ENCODE measurements around the gene CDK14. TPM values are rescaled to one million over a fixed set of nuclear protein-coding genes. Genes with fewer than 3 reads are reported as not detected.

Gene CDK14
- total RNA-seq, 2 donors from 2014 or later = 1.9 to 4.9 TPM

DNA sequence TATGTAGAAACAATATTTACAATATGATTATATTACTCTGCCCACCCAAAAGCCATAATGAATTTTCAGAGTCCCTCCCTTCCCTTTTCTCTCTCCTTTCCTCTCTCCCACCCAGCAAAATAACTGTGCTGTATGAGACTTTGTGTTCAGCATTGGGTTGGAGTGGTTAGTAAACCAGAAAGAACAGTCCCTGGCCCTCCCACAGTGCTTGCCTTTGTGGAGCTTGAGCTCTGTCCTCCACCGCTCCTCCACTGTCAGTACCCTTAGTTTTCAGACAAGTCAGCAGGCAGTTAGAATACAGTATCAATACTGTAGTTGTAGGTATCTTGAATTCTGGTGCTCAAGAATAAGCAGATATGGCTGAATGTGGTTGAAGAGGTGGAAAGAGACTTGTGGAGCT, 92.7 kb downstream of the CDK14 start:
- no peaks in the 10 kb centered on the region for H3K4me1 ChIP-seq
- no peaks in the 10 kb centered on the region for H3K27me3 ChIP-seq
- H3K4me3 ChIP-seq = no peak overlapping the region
- intact Hi-C loops (cut with DNase I) = no loop called here
- TF ChIP-seq, protein P1, sequence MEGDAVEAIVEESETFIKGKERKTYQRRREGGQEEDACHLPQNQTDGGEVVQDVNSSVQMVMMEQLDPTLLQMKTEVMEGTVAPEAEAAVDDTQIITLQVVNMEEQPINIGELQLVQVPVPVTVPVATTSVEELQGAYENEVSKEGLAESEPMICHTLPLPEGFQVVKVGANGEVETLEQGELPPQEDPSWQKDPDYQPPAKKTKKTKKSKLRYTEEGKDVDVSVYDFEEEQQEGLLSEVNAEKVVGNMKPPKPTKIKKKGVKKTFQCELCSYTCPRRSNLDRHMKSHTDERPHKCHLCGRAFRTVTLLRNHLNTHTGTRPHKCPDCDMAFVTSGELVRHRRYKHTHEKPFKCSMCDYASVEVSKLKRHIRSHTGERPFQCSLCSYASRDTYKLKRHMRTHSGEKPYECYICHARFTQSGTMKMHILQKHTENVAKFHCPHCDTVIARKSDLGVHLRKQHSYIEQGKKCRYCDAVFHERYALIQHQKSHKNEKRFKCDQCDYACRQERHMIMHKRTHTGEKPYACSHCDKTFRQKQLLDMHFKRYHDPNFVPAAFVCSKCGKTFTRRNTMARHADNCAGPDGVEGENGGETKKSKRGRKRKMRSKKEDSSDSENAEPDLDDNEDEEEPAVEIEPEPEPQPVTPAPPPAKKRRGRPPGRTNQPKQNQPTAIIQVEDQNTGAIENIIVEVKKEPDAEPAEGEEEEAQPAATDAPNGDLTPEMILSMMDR (IDR thresholded peaks at IDR 0.05) = no peak
- no peak for DNase-seq
- H3K27ac ChIP-seq = no peak overlapping the region
- no peaks in the 10 kb centered on the region for H3K36me3 ChIP-seq
- H3K9me3 ChIP-seq = no peaks in the 10 kb centered on the region
- no peak overlapping the region for H3K9ac ChIP-seq (ENCODE audit: low read depth in 2 of 2, low read length in 2 of 2)

DNA sequence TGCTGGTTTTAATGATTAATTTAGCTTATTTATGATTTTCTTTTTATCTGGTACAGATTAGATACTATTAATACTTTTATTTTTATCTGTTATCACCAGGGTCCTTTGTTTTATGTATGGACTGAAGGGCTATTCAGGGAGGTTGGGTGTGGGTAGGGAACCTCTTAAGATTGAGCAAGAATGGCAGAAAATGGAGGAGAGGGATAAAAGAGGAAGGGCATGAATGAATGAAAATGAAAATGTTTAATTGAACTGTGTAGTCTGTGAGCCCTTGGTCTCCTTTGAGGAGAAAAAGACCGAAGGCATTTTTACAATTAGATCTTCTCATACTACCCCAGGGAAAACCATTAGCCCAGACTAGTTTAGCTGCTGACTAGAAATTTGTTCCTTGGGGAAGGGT, 93.1 kb downstream of the CDK14 start:
- TF ChIP-seq, protein P1 (IDR thresholded peaks at IDR 0.05) = no peak
- H3K36me3 ChIP-seq = no peaks in the 10 kb centered on the region
- no peak overlapping the region for H3K4me3 ChIP-seq
- H3K9me3 ChIP-seq = no peaks in the 10 kb centered on the region
- no peak for DNase-seq
- intact Hi-C loops (cut with DNase I) = no loop called here
- no peak overlapping the region for H3K27ac ChIP-seq
- H3K9ac ChIP-seq (ENCODE audit: low read depth in 2 of 2, low read length in 2 of 2) = no peak overlapping the region
- H3K27me3 ChIP-seq = no peaks in the 10 kb centered on the region
- H3K4me1 ChIP-seq = no peaks in the 10 kb centered on the region

DNA sequence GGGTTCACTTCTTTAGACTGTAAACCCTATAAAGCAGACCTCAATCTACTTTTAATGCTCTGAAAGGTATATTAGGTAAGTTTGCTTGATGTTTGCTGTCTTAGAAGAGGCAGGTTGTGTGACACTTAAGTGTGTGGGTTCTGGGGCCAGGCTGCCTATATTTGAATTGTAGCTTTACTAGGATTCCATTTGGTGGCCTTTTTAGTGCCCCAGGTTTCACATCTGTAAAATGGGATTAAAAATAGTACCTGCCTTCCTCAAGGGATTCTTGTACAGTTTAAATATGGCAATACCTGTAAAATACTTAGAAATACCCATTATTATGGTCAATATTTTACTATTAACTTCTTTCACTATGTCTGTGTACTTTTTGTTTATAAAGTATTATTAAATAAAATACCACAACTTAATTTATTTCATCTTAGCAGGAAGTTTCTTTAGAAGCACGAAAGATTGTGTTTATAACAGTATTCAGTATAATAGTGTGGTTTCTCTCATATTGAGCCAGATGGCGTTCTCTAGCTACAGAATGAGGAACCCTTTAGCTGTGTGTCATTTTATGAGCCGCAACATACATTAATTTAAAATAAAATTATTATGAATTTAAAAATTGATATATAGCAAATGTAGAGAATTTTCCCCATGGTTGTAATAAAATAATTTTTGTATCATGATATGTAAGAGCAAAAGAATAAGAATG, 94.2 kb downstream of the CDK14 start:
- DNase-seq = no peak
- Histone ChIP-seq H3K4me1 (no peaks in the 10 kb centered on the region), H3K4me3 (no peak overlapping the region), H3K27me3 (no peaks in the 10 kb centered on the region), H3K36me3 (no peaks in the 10 kb centered on the region), H3K9me3 (no peaks in the 10 kb centered on the region), H3K9ac (ENCODE audit: low read depth in 2 of 2, low read length in 2 of 2) (no peak overlapping the region), H3K27ac (no peak overlapping the region)
- TF ChIP-seq, protein P1 (IDR thresholded peaks at IDR 0.05) = no peak
- intact Hi-C loops (cut with DNase I) = loop anchor here (10.0 kb wide), 1 partner anchor 236 kb away; no protein-coding TSS in a partner anchor

DNA sequence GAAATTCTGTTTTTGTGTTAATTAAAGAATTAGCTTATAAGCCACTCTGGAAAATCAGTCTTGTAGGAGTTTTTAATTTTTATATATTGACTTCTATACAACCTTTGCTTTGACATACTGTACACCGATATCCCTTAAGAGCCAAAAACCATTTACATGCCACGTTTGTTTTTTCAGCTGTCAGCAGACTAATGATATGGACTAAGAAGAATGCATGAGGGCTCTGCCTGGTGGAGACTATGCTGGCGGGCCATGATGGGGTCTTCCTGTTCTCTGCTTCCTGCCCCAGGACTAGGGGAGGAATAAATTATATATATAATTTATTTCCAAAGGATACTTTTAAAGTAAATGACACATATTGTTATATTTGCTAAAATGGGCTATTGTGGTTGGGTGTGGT, 96.3 kb downstream of the CDK14 start:
- H3K9me3 ChIP-seq = no peaks in the 10 kb centered on the region
- H3K9ac ChIP-seq (ENCODE audit: low read depth in 2 of 2, low read length in 2 of 2) = no peak overlapping the region
- no peaks in the 10 kb centered on the region for H3K27me3 ChIP-seq
- no peak overlapping the region for H3K27ac ChIP-seq
- DNase-seq = no peak
- TF ChIP-seq, protein P1 (IDR thresholded peaks at IDR 0.05) = no peak
- H3K36me3 ChIP-seq = no peaks in the 10 kb centered on the region
- no peaks in the 10 kb centered on the region for H3K4me1 ChIP-seq
- intact Hi-C loops (cut with DNase I) = loop anchor here (10.0 kb wide), 1 partner anchor 238 kb away; no protein-coding TSS in a partner anchor
- H3K4me3 ChIP-seq = no peak overlapping the region

DNA sequence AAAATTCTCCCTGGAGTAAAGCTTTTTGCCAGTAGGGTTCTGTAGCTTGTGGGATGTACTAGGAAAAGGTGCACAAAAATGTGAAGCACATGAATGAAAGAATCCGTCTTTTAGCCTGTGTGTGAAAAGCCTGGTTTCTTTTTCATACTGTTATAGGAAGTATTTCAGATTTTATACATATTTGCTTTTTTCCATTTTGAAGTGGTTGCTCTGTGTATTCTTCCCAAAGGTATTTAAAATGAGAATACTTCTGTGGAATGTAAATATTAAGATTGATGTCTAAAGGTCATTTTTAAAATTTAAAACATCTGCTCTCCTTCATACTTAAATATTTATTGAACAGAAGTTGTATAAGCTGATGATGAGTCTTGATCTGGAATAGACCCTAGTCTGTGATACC, 96.8 kb downstream of the CDK14 start:
- TF ChIP-seq, protein P1 (IDR thresholded peaks at IDR 0.05) = no peak
- no peaks in the 10 kb centered on the region for H3K4me1 ChIP-seq
- H3K9me3 ChIP-seq = no peaks in the 10 kb centered on the region
- H3K36me3 ChIP-seq = no peaks in the 10 kb centered on the region
- intact Hi-C loops (cut with DNase I) = loop anchor here (10.0 kb wide), 1 partner anchor 238 kb away; no protein-coding TSS in a partner anchor
- no peak for DNase-seq
- no peak overlapping the region for H3K4me3 ChIP-seq
- H3K9ac ChIP-seq (ENCODE audit: low read depth in 2 of 2, low read length in 2 of 2) = no peak overlapping the region
- no peaks in the 10 kb centered on the region for H3K27me3 ChIP-seq
- H3K27ac ChIP-seq = no peak overlapping the region

Data from colonic mucosa (tissue), 4 donors.